ENCODE results near the gene TRAM1L1. TPM values are rescaled to one million over a fixed set of nuclear protein-coding genes. Genes with fewer than 3 reads are reported as not detected.

TRAM1L1 gene
- total RNA-seq, 1 donor from 2014 or later = 5.6 TPM

- Mint-ChIP-seq H3K27me3 (no peaks in the 10 kb centered on the region), H3K27ac (no peak overlapping the region), H3K36me3 (peaks cover 8% of the 10 kb centered on the region), H3K4me1 (ENCODE audit: unreplicated experiment) (no peaks in the 10 kb centered on the region), H3K4me3 (no peak overlapping the region), H3K9me3 (peaks cover 5% of the 10 kb centered on the region)
- TF ChIP-seq CTCF (conservative IDR thresholded peaks at IDR 0.05) = no peak
- no peak for DNase-seq (ENCODE audit: extremely low spot score, unreplicated experiment)
Observed at GRCh38 chr4:117077760-117078159, 7.6 kb downstream of the TRAM1L1 start.

GRCh38 chr4:117068120-117068519 is 17.3 kb downstream of the TRAM1L1 start:
- Mint-ChIP-seq H3K9me3 (no peaks in the 10 kb centered on the region), H3K4me1 (ENCODE audit: unreplicated experiment) (no peaks in the 10 kb centered on the region), H3K27ac (no peak overlapping the region), H3K27me3 (no peaks in the 10 kb centered on the region), H3K4me3 (no peak overlapping the region), H3K36me3 (no peaks in the 10 kb centered on the region)
- no peak for TF ChIP-seq CTCF (conservative IDR thresholded peaks at IDR 0.05)
- DNase-seq (ENCODE audit: extremely low spot score, unreplicated experiment) = no peak

- H3K27me3 Mint-ChIP-seq = no peaks in the 10 kb centered on the region
- TF ChIP-seq CTCF (conservative IDR thresholded peaks at IDR 0.05) = no peak
- no peak for DNase-seq (ENCODE audit: extremely low spot score, unreplicated experiment)
- no peak overlapping the region for H3K27ac Mint-ChIP-seq
- no peaks in the 10 kb centered on the region for H3K36me3 Mint-ChIP-seq
- H3K4me1 Mint-ChIP-seq (ENCODE audit: unreplicated experiment) = no peaks in the 10 kb centered on the region
- H3K4me3 Mint-ChIP-seq = no peak overlapping the region
- peaks cover 4% of the 10 kb centered on the region for H3K9me3 Mint-ChIP-seq
Observed at GRCh38 chr4:117063961-117064696, 21.2 kb downstream of the TRAM1L1 start.

GRCh38 chr4:117042962-117043361 is 42.4 kb downstream of the TRAM1L1 start:
- Mint-ChIP-seq H3K9me3 (no peaks in the 10 kb centered on the region), H3K27ac (no peak overlapping the region), H3K27me3 (no peaks in the 10 kb centered on the region), H3K4me3 (no peak overlapping the region), H3K36me3 (no peaks in the 10 kb centered on the region), H3K4me1 (ENCODE audit: unreplicated experiment) (no peaks in the 10 kb centered on the region)
- no peak for TF ChIP-seq CTCF (conservative IDR thresholded peaks at IDR 0.05)
- DNase-seq (ENCODE audit: extremely low spot score, unreplicated experiment) = no peak

Data from type B pancreatic cell (in vitro differentiated cells).